ENCODE data around the gene ADRA2C. TPM values are rescaled to one million over a fixed set of nuclear protein-coding genes. Genes with fewer than 3 reads are reported as not detected.

The ADRA2C gene
- total RNA-seq, 1 experiment from 2014 or later: not detected

DNA sequence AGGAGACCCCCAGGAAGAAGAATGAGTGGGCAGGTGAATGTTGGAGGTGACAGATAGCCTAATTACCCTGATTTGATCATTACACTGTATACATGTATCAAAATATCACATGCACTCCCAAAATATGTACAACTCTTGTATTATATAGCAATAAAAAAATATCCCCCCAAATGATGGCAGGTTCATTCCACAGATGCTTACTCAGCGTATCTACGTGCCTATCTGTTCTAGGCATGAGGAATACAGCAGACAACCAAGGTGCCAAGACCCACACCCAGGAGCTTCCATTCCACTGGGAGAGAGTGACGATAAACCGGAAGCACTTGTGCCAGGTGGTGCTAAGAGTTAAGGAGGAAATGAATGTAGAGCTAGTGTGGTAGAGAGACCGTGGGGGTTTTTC, 42.4 kb downstream of the ADRA2C start:
- POLR2A ChIA-PET (ENCODE audit: unreplicated experiment): interaction anchor here (0.6 kb wide), 1 partner anchor 145 kb away, joined by 7 read pairs; no protein-coding TSS in a partner anchor
- no peaks in the 10 kb centered on the region for H3K36me3 ChIP-seq (ENCODE audit: low read depth)
- CTCF ChIA-PET: no interaction called here

DNA sequence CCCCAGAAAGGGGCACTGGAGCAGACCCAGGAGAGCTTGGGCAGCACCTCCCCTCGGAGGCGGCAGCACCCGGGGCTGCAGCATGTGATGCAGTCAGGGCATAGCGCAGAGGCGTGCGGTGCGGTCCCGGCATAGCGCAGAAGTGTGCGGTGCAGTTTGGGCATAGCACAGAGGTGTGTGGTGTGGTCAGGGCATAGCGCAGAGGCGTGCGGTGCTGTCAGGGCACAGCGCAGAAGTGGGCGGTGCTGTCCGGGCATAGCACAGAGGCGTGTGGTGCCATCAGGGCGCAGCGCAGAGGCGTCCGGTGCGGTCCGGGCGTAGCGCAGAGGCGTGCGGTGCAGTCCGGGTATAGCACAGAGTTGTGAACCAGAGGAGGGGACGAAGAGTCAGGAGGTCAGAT, 42.8 kb downstream of the ADRA2C start:
- POLR2A ChIA-PET (ENCODE audit: unreplicated experiment): interaction anchor here (0.6 kb wide), 1 partner anchor 146 kb away, joined by 7 read pairs; no protein-coding TSS in a partner anchor
- peaks cover 76% of the 10 kb centered on the region for H3K27me3 ChIP-seq (ENCODE audit: insufficient read depth, low read depth)
- no peaks in the 10 kb centered on the region for H3K36me3 ChIP-seq (ENCODE audit: low read depth)
- H3K79me2 ChIP-seq (ENCODE audit: low read depth): no peaks in the 10 kb centered on the region
- TF ChIP-seq, protein P1, sequence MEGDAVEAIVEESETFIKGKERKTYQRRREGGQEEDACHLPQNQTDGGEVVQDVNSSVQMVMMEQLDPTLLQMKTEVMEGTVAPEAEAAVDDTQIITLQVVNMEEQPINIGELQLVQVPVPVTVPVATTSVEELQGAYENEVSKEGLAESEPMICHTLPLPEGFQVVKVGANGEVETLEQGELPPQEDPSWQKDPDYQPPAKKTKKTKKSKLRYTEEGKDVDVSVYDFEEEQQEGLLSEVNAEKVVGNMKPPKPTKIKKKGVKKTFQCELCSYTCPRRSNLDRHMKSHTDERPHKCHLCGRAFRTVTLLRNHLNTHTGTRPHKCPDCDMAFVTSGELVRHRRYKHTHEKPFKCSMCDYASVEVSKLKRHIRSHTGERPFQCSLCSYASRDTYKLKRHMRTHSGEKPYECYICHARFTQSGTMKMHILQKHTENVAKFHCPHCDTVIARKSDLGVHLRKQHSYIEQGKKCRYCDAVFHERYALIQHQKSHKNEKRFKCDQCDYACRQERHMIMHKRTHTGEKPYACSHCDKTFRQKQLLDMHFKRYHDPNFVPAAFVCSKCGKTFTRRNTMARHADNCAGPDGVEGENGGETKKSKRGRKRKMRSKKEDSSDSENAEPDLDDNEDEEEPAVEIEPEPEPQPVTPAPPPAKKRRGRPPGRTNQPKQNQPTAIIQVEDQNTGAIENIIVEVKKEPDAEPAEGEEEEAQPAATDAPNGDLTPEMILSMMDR (conservative IDR thresholded peaks at IDR 0.05): no peak
- no peak for TF ChIP-seq EZH2 (IDR thresholded peaks at IDR 0.05; ENCODE audit: low read depth)
- H4K20me1 ChIP-seq (ENCODE audit: insufficient read depth): no peaks in the 10 kb centered on the region
- no peak overlapping the region for H2AFZ ChIP-seq
- BruUV-seq (replicated peaks): no TSS peak
- CTCF ChIA-PET: no interaction called here
- H3F3A ChIP-seq (ENCODE audit: insufficient read depth, low read depth): no peaks in the 10 kb centered on the region
- no peak for DNase-seq
- no peak overlapping the region for H3K4me3 ChIP-seq
- H3K4me2 ChIP-seq: no peak overlapping the region
- no peaks in the 10 kb centered on the region for H3K9me3 ChIP-seq (ENCODE audit: insufficient read depth, low read depth)
- H3K9me2 ChIP-seq (ENCODE audit: insufficient read depth): no peaks in the 10 kb centered on the region
- intact Hi-C loops (cut with micrococcal nuclease; ENCODE audit: unreplicated experiment): no loop called here
- no peak overlapping the region for H3K27ac ChIP-seq
- H3K4me1 ChIP-seq (replicated peaks; ENCODE audit: insufficient read depth): no peaks in the 10 kb centered on the region

More for the DNA sequence above, 42.4 kb downstream of the ADRA2C start:
- no peaks in the 10 kb centered on the region for H3K79me2 ChIP-seq (ENCODE audit: low read depth)
- no peaks in the 10 kb centered on the region for H3K4me1 ChIP-seq (replicated peaks; ENCODE audit: insufficient read depth)
- no peak for DNase-seq
- H3K27me3 ChIP-seq (ENCODE audit: insufficient read depth, low read depth): peaks cover 75% of the 10 kb centered on the region
- H2AFZ ChIP-seq: no peak overlapping the region
- TF ChIP-seq, protein P1 (conservative IDR thresholded peaks at IDR 0.05): no peak
- TF ChIP-seq EZH2 (IDR thresholded peaks at IDR 0.05; ENCODE audit: low read depth): no peak
- no peaks in the 10 kb centered on the region for H3F3A ChIP-seq (ENCODE audit: insufficient read depth, low read depth)
- intact Hi-C loops (cut with micrococcal nuclease; ENCODE audit: unreplicated experiment): no loop called here
- no peaks in the 10 kb centered on the region for H3K9me2 ChIP-seq (ENCODE audit: insufficient read depth)
- no peak overlapping the region for H3K4me3 ChIP-seq
- no peak overlapping the region for H3K27ac ChIP-seq
- no peaks in the 10 kb centered on the region for H3K9me3 ChIP-seq (ENCODE audit: insufficient read depth, low read depth)
- H3K4me2 ChIP-seq: no peak overlapping the region
- no TSS peak for BruUV-seq (replicated peaks)
- H4K20me1 ChIP-seq (ENCODE audit: insufficient read depth): no peaks in the 10 kb centered on the region

DNA sequence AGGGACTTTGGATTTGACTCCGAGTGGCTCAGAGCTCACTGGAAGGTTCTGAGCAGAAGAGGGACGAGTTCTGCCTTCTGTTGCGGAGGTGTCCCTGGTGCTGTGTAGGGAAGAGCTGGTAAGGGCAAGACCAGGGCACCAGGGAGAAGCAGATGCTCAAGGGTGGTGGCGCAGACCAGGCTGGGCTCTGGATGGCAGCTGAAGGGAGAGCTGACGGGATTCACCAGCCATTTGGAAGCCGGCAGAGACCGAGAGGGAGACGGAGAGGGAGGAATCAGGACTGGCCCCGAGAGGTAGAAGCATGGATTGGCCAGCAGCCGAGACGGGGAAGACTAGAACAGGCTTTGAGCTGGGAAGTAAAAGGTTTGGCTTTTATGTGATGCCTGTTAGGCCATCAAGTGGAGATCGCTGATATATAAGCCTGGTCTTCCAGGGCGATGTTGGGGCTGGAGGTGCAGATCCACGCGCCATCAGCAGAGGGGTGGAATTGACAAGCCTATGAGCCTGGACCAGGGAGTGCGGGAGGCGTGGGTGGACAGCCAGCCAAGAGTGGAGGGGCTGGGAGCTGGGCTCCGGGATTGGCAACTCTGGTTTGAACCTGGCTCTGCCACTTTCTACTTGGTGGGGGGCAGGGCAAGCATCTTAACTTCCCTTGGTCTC, 43.4 kb downstream of the ADRA2C start:
- H3K4me2 ChIP-seq: no peak overlapping the region
- no peak overlapping the region for H3K27ac ChIP-seq
- no peaks in the 10 kb centered on the region for H3K9me2 ChIP-seq (ENCODE audit: insufficient read depth)
- H3K4me3 ChIP-seq: no peak overlapping the region
- H3K27me3 ChIP-seq (ENCODE audit: insufficient read depth, low read depth): peaks cover 72% of the 10 kb centered on the region
- no peaks in the 10 kb centered on the region for H3K9me3 ChIP-seq (ENCODE audit: insufficient read depth, low read depth)
- BruUV-seq (replicated peaks): no TSS peak
- intact Hi-C loops (cut with micrococcal nuclease; ENCODE audit: unreplicated experiment): no loop called here
- no peaks in the 10 kb centered on the region for H3K79me2 ChIP-seq (ENCODE audit: low read depth)
- H3K36me3 ChIP-seq (ENCODE audit: low read depth): no peaks in the 10 kb centered on the region
- ChIA-PET POLR2A (ENCODE audit: unreplicated experiment) (interaction anchor here (0.6 kb wide), 1 partner anchor 146 kb away, joined by 7 read pairs; no protein-coding TSS in a partner anchor), CTCF (no interaction called here)
- no peak for TF ChIP-seq EZH2 (IDR thresholded peaks at IDR 0.05; ENCODE audit: low read depth)
- TF ChIP-seq, protein P1 (conservative IDR thresholded peaks at IDR 0.05): no peak
- no peaks in the 10 kb centered on the region for H4K20me1 ChIP-seq (ENCODE audit: insufficient read depth)
- no peak for DNase-seq
- no peaks in the 10 kb centered on the region for H3K4me1 ChIP-seq (replicated peaks; ENCODE audit: insufficient read depth)
- no peaks in the 10 kb centered on the region for H3F3A ChIP-seq (ENCODE audit: insufficient read depth, low read depth)
- no peak overlapping the region for H2AFZ ChIP-seq
